ENCODE measurements around the gene TPRG1L.

DNA sequence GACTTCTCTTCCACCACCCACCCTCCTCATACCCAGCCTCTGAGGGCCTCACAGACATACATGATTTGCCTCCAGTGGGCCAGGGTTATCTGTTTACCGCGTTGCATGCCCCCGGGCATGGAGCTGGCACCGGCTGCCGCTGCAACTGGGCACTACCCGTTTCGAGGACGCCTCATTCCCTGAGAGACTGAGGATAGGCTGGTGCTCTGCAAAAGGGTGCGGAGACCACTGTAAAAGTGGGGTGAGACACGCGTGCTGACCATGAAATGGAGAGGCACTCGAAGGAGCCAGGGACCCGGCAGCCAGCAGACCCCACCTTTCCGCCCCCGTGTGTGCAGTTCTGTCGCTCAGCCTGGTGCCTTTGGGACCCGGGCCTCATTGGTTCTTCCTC is 48.2 kb downstream of the TPRG1L start:
- no peak for TF ChIP-seq POLR2AphosphoS5 (IDR thresholded peaks at IDR 0.05; ENCODE audit: low read depth, low read length)
- TF ChIP-seq, protein P1, sequence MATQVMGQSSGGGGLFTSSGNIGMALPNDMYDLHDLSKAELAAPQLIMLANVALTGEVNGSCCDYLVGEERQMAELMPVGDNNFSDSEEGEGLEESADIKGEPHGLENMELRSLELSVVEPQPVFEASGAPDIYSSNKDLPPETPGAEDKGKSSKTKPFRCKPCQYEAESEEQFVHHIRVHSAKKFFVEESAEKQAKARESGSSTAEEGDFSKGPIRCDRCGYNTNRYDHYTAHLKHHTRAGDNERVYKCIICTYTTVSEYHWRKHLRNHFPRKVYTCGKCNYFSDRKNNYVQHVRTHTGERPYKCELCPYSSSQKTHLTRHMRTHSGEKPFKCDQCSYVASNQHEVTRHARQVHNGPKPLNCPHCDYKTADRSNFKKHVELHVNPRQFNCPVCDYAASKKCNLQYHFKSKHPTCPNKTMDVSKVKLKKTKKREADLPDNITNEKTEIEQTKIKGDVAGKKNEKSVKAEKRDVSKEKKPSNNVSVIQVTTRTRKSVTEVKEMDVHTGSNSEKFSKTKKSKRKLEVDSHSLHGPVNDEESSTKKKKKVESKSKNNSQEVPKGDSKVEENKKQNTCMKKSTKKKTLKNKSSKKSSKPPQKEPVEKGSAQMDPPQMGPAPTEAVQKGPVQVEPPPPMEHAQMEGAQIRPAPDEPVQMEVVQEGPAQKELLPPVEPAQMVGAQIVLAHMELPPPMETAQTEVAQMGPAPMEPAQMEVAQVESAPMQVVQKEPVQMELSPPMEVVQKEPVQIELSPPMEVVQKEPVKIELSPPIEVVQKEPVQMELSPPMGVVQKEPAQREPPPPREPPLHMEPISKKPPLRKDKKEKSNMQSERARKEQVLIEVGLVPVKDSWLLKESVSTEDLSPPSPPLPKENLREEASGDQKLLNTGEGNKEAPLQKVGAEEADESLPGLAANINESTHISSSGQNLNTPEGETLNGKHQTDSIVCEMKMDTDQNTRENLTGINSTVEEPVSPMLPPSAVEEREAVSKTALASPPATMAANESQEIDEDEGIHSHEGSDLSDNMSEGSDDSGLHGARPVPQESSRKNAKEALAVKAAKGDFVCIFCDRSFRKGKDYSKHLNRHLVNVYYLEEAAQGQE (IDR thresholded peaks at IDR 0.05; ENCODE audit: insufficient read depth in 1 of 2, low read depth in 2 of 2, low read length in 2 of 2), result no peak

All from PFSK-1 (cell line).